Neural crest cell (in vitro differentiated cells): ENCODE data around the gene ELOVL2. TPM values are rescaled to one million over a fixed set of nuclear protein-coding genes. Genes with fewer than 3 reads are reported as not detected.

Source experiments
- DNase-seq: peaks from one replicate; pipeline ENCODE4 v3.0.0; 2021; ENCODE audit warnings: low read depth, mixed read lengths, low spot score
- H3K27ac Mint-ChIP-seq: one replicate; pipeline ENCODE4 v1.8.0; 2021; ENCODE audit warnings: mild to moderate bottlenecking, mixed read lengths; ENCODE audit not compliant: unreplicated experiment
- H3K27me3 Mint-ChIP-seq: 2 replicates; pipeline ENCODE4 v1.8.0; 2021; ENCODE audit warnings: low read depth, mild to moderate bottlenecking, mixed read lengths
- H3K36me3 Mint-ChIP-seq: 2 replicates; pipeline ENCODE4 v1.8.0; 2021; ENCODE audit warnings: low read depth, mild to moderate bottlenecking, mixed read lengths
- H3K4me1 Mint-ChIP-seq: 2 replicates; pipeline ENCODE4 v1.8.0; 2021; ENCODE audit warnings: mixed read lengths
- H3K4me3 Mint-ChIP-seq: one replicate; pipeline ENCODE4 v1.8.0; 2021; ENCODE audit warnings: mild to moderate bottlenecking, mixed read lengths
- H3K9me3 Mint-ChIP-seq: 2 replicates; pipeline ENCODE4 v1.8.0; 2021; ENCODE audit warnings: mixed read lengths
- total RNA-seq: library from RNA; stranded (reverse); gene quantifications from 2 replicates; pipeline ENCODE4 v1.2.1, GENCODE V29; 2021
- TF ChIP-seq, protein P1 (sequence below): fragments of 200-600 bp; sonication (generic); conservative IDR thresholded peaks from 2 replicates; pipeline ENCODE4 v1.5.0; 2021; ENCODE audit warnings: antibody characterized with exemption, mild to moderate bottlenecking

Gene ELOVL2
- total RNA-seq, 1 donor from 2014 or later, result 12.8 TPM

DNA sequence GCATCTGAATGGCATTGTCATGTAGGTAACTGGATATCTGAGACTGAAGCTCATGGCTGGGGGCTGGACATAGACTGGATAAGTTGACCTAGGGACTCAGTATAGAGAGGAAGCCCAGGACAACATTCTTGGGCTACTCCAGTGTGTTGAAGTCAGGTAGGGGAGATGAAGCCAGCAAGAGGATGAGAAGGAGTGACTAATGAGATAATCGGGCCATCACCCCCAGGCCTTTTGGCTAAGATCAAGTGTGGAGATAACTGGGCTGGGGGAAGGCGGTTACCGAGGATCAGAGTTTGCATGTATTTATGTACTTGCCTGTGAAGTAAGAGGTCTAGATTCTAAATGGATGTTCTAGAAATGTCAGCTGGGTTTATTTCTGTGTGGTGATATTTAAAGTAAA lies 73.4 kb downstream of the ELOVL2 start:
- Mint-ChIP-seq H3K36me3 (peaks cover 31% of the 10 kb centered on the region), H3K4me3 (no peak overlapping the region), H3K27ac (no peak overlapping the region), H3K4me1 (no peaks in the 10 kb centered on the region), H3K9me3 (peaks cover 13% of the 10 kb centered on the region), H3K27me3 (no peaks in the 10 kb centered on the region)
- DNase-seq, result no peak
- TF ChIP-seq, protein P1, sequence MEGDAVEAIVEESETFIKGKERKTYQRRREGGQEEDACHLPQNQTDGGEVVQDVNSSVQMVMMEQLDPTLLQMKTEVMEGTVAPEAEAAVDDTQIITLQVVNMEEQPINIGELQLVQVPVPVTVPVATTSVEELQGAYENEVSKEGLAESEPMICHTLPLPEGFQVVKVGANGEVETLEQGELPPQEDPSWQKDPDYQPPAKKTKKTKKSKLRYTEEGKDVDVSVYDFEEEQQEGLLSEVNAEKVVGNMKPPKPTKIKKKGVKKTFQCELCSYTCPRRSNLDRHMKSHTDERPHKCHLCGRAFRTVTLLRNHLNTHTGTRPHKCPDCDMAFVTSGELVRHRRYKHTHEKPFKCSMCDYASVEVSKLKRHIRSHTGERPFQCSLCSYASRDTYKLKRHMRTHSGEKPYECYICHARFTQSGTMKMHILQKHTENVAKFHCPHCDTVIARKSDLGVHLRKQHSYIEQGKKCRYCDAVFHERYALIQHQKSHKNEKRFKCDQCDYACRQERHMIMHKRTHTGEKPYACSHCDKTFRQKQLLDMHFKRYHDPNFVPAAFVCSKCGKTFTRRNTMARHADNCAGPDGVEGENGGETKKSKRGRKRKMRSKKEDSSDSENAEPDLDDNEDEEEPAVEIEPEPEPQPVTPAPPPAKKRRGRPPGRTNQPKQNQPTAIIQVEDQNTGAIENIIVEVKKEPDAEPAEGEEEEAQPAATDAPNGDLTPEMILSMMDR, result no peak

DNA sequence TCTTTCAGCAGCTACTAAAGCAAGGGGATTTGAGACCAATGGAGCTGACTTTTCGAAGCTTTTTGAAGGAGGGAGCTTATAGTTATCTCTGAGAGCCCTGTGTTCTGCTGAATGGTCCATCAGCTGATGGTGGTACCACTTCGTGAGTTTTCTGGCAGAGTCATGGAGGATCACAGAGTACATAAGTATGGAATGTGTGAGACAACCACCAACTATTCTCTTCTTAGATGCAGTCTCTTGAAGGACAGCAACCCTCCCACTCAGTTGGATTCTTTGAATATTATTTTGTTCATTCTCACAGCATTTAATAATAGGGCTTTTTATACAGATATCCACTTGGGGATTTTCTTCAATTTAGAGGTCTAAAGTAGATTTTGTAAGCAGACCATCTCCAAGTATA lies 75.3 kb downstream of the ELOVL2 start:
- no peaks in the 10 kb centered on the region for H3K4me1 Mint-ChIP-seq
- H3K4me3 Mint-ChIP-seq, result no peak overlapping the region
- TF ChIP-seq, protein P1, result no peak
- peaks cover 42% of the 10 kb centered on the region for H3K36me3 Mint-ChIP-seq
- H3K9me3 Mint-ChIP-seq, result peaks cover 16% of the 10 kb centered on the region
- H3K27me3 Mint-ChIP-seq, result no peaks in the 10 kb centered on the region
- no peak overlapping the region for H3K27ac Mint-ChIP-seq
- no peak for DNase-seq

DNA sequence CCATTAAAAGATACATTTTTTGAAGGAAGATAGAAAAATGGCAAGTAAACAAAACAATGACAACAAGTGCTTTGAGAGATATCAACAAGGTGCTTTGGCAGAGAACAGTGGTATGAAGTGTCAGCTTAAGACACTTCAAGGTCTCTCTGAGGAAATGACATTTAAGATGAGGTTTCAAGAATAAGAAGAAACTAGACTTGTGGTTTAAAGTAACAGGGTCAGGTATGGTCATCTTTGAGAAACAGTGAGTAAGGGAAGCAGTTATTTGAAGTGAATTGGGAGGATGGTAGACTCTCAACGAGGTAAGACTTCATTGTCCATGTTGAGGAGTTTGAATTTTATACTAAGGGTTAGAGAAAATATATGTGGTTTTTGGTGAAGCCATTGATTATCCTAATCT lies 79.4 kb downstream of the ELOVL2 start:
- H3K27ac Mint-ChIP-seq, result no peak overlapping the region
- TF ChIP-seq, protein P1, result no peak
- no peaks in the 10 kb centered on the region for H3K4me1 Mint-ChIP-seq
- no peak overlapping the region for H3K4me3 Mint-ChIP-seq
- peaks cover 37% of the 10 kb centered on the region for H3K36me3 Mint-ChIP-seq
- no peak for DNase-seq
- peaks cover 13% of the 10 kb centered on the region for H3K9me3 Mint-ChIP-seq
- H3K27me3 Mint-ChIP-seq, result no peaks in the 10 kb centered on the region

DNA sequence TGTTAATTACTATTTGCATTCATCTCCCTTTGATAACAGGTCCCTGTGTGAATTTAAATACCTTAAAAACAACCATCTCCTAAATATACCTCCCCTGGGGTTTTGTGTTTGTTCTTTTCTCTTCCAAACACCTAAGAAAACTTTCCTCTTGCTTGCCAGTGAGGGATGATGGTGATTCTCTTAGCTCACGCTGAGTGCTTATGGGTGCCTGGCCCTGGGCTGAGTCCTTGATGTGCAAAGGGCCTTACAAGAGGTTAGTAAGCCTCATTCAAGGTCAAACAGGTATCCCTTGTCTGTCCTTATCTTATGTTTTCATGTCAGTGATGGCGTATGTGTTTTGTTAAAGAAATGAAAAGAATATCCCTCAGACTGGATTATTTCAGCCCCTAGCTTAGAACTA lies 81.0 kb downstream of the ELOVL2 start:
- no peak overlapping the region for H3K4me3 Mint-ChIP-seq
- H3K4me1 Mint-ChIP-seq, result no peaks in the 10 kb centered on the region
- H3K9me3 Mint-ChIP-seq, result peaks cover 13% of the 10 kb centered on the region
- no peaks in the 10 kb centered on the region for H3K27me3 Mint-ChIP-seq
- H3K36me3 Mint-ChIP-seq, result peaks cover 31% of the 10 kb centered on the region
- H3K27ac Mint-ChIP-seq, result no peak overlapping the region
- TF ChIP-seq, protein P1, result no peak
- DNase-seq, result no peak

DNA sequence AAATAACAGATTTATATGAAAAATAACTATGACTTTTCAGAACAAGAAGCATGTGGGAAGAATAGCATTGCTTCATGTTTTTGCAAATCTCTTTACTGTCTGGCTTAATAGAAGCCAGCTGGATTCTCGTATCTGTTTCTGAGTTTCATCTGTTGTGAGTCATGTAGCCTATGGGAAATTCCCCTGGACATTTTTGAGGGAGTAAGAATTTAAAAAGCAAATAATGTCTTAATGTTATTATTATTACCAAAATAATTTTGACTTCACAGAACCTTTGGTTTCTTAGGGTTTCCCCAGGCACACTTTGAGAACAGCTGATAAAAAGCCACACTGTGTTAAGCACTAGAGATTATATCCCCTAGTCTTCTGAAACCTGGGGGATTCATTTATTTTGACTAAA lies 81.4 kb downstream of the ELOVL2 start:
- H3K4me1 Mint-ChIP-seq, result no peaks in the 10 kb centered on the region
- no peak overlapping the region for H3K27ac Mint-ChIP-seq
- DNase-seq, result no peak
- H3K27me3 Mint-ChIP-seq, result no peaks in the 10 kb centered on the region
- TF ChIP-seq, protein P1, result no peak
- no peak overlapping the region for H3K4me3 Mint-ChIP-seq
- H3K36me3 Mint-ChIP-seq, result peaks cover 27% of the 10 kb centered on the region
- H3K9me3 Mint-ChIP-seq, result peaks cover 8% of the 10 kb centered on the region

DNA sequence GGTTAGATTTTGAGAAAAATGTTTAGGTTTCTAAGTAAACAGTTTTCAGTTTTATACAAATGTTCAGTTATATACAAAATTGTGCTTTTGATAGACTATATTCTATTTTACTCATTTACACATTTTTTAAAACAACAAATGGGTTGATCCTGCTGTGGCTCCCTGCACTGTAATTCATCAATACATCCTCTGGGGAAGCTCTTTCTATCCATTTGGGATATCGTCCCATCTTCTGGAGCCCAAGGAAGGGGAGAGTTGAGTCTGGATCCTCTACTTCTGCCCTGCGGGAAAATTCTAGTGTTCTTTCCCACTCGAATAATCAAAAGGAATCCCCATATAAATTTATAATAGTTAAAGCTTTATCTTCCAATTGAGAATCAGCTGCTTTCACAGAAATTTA lies 82.3 kb downstream of the ELOVL2 start:
- Mint-ChIP-seq H3K27me3 (no peaks in the 10 kb centered on the region), H3K4me3 (no peak overlapping the region), H3K27ac (no peak overlapping the region), H3K4me1 (no peaks in the 10 kb centered on the region), H3K36me3 (peaks cover 26% of the 10 kb centered on the region), H3K9me3 (peaks cover 8% of the 10 kb centered on the region)
- TF ChIP-seq, protein P1, result no peak
- DNase-seq, result no peak
